ENCODE data around the gene MSI2.
A peak's percentile ranks its signal among the peaks of the same experiment; 100 is the strongest.
"Not testable (repeated sequence)": the region's sequence is repeated elsewhere in the genome, so short reads cannot be mapped to it uniquely, and the experiment has no call there.

The MSI2 gene

GRCh38 chr17:57284583-57284982 lies 28.3 kb downstream of the MSI2 start:
- no peak for DNase-seq
- intact Hi-C loops (cut with DNase I) = no loop called here

- intact Hi-C loops (cut with DNase I) = no loop called here
- peak in 14 of 42 donors; percentile 14 to 62 (median 39) for DNase-seq
Measured at GRCh38 chr17:57284984-57285646, 28.8 kb downstream of the MSI2 start.

GRCh38 chr17:57285701-57286100 lies 29.4 kb downstream of the MSI2 start:
- intact Hi-C loops (cut with DNase I) = no loop called here
- DNase-seq = no peak

- peak in 4 of 42 donors; percentile 39 to 71 (median 52) for DNase-seq
- intact Hi-C loops (cut with DNase I) = no loop called here
Measured at GRCh38 chr17:57286399-57287105, 30.2 kb downstream of the MSI2 start.

GRCh38 chr17:57288040-57288772 lies 31.9 kb downstream of the MSI2 start:
- no peak for DNase-seq
- intact Hi-C loops (cut with DNase I) = no loop called here

GRCh38 chr17:57288773-57289121 lies 32.4 kb downstream of the MSI2 start:
- intact Hi-C loops (cut with DNase I) = no loop called here
- DNase-seq = peak in 18 of 42 donors; percentile 19 to 66 (median 42)

GRCh38 chr17:57289130-57289529 lies 32.8 kb downstream of the MSI2 start:
- intact Hi-C loops (cut with DNase I) = no loop called here
- no peak for DNase-seq

GRCh38 chr17:57289613-57290012 lies 33.3 kb downstream of the MSI2 start:
- DNase-seq = peak in 1 of 42 donors; percentile 47
- intact Hi-C loops (cut with DNase I) = no loop called here

- intact Hi-C loops (cut with DNase I) = no loop called here
- DNase-seq = no peak
Measured at GRCh38 chr17:57290981-57291380, 34.7 kb downstream of the MSI2 start.

- intact Hi-C loops (cut with DNase I) = no loop called here
- DNase-seq = no peak
Measured at GRCh38 chr17:57292091-57292490, 35.8 kb downstream of the MSI2 start.

- no peak for DNase-seq
- intact Hi-C loops (cut with DNase I) = no loop called here
Measured at GRCh38 chr17:57293077-57293476, 36.8 kb downstream of the MSI2 start.

GRCh38 chr17:57294101-57294500 lies 37.8 kb downstream of the MSI2 start:
- intact Hi-C loops (cut with DNase I) = no loop called here
- no peak for DNase-seq

- DNase-seq = peak in 1 of 42 donors; percentile 61
Measured at GRCh38 chr17:57294629-57295501, 38.5 kb downstream of the MSI2 start.

GRCh38 chr17:57295526-57296023 lies 39.3 kb downstream of the MSI2 start:
- intact Hi-C loops (cut with DNase I) = no loop called here
- no peak for DNase-seq

More at GRCh38 chr17:57294629-57295501, 38.5 kb downstream of the MSI2 start:
- intact Hi-C loops (cut with DNase I) = no loop called here

GRCh38 chr17:57296231-57296630 lies 39.9 kb downstream of the MSI2 start:
- intact Hi-C loops (cut with DNase I) = no loop called here
- DNase-seq = no peak

- DNase-seq = no peak
- intact Hi-C loops (cut with DNase I) = no loop called here
Measured at GRCh38 chr17:57299176-57299575, 42.9 kb downstream of the MSI2 start.

- DNase-seq; intact Hi-C loops (cut with DNase I): not testable (repeated sequence)
Measured at GRCh38 chr17:57300592-57300991, 44.3 kb downstream of the MSI2 start.

GRCh38 chr17:57302690-57303465 lies 46.6 kb downstream of the MSI2 start:
- intact Hi-C loops (cut with DNase I) = no loop called here
- no peak for DNase-seq
